GM13977 (cell line): ENCODE results near the gene CENPP.

Source experiments
- DNase-seq: peaks from one replicate; pipeline ENCODE4 v3.0.0; 2012; ENCODE audit warnings: low spot score
- CTCF ChIP-seq: IDR thresholded peaks from 2 replicates; pipeline ENCODE4 v1.5.1; 2012; ENCODE audit warnings: mild to moderate bottlenecking, control low read depth; ENCODE audit not compliant: insufficient read depth; ENCODE audit errors: extremely low read depth, missing control alignments
- in situ Hi-C: fragments of 300-500 bp; cut with MboI; formaldehyde crosslinking; loops from one replicate; pipeline ENCODE4 v1.12.0; 2022; ENCODE audit warnings: low sequenced_read_pairs, low pct_unique_long_range_greater_than_20kb, mixed read lengths, inconsistent platforms; ENCODE audit not compliant: unreplicated experiment

The CENPP gene

GRCh38 chr9:92480291-92480771, 154.6 kb downstream of the CENPP start:
- DNase-seq, result no peak
- in situ Hi-C loops, result no loop called here
- TF ChIP-seq CTCF, result no peak

GRCh38 chr9:92480986-92481633, 155.4 kb downstream of the CENPP start:
- TF ChIP-seq CTCF, result no peak
- DNase-seq, result no peak
- in situ Hi-C loops, result no loop called here

- TF ChIP-seq CTCF, result no peak
- no peak for DNase-seq
- in situ Hi-C loops, result no loop called here
These were observed 156.6 kb downstream of the CENPP start, which contains the start of gene ASPN for GRCh38 chr9:92482329-92482728. TSS of gene ASPN (minus strand) at chr9:92482506.

- TF ChIP-seq CTCF, result no peak
- in situ Hi-C loops, result no loop called here
These were observed 157.1 kb downstream of the CENPP start for GRCh38 chr9:92482805-92483204.

GRCh38 chr9:92483627-92484545, 158.1 kb downstream of the CENPP start:
- in situ Hi-C loops, result no loop called here
- DNase-seq, result no peak
- TF ChIP-seq CTCF, result no peak

More at GRCh38 chr9:92482805-92483204, 157.1 kb downstream of the CENPP start:
- no peak for DNase-seq

GRCh38 chr9:92484563-92484962, 158.8 kb downstream of the CENPP start:
- DNase-seq, result no peak
- in situ Hi-C loops, result no loop called here
- no peak for TF ChIP-seq CTCF
